K562 (cell line): ENCODE results near the gene PIGV. TPM values are rescaled to one million over a fixed set of nuclear protein-coding genes. Genes with fewer than 3 reads are reported as not detected.
A peak's percentile ranks its signal among the peaks of the same experiment; 100 is the strongest.

Source experiments
- ATAC-seq: fragments of 200-7000 bp; cut with Tn5 transposase; 3 replicates; pipeline ENCODE4 v1.9.1; 2020; ENCODE audit warnings: moderate library complexity
- BruUV-seq: library from RNA; stranded (reverse); fragments of 400-500 nt; replicated peaks from 2 replicates; lab custom pipeline; 2021; lab: Mats Ljungman, UMichigan
- CTCF ChIA-PET: fragments of 300-600 bp; formaldehyde crosslinking; extraction: SDS; loops from one replicate; lab custom pipeline; 2021; ENCODE audit warnings: low intra/inter-chr PET ratio; lab: Yijun Ruan, JAX
- POLR2A ChIA-PET: fragments of 300-600, 350-650 bp; sonication (Branson Sonifier 250); formaldehyde crosslinking; extraction: SDS; loops from one replicate; lab custom pipeline; 2021; ENCODE audit warnings: antibody characterized with exemption, inconsistent platforms; lab: Yijun Ruan, JAX
- DNase-seq, 4 experiments: peaks; one replicate each; pipeline versions ENCODE4 v3.0.0 to v3.0.0-alpha.2; 2011 to 2018; ENCODE audit warnings: low spot score in 3 of 4, mixed read lengths in 3 of 4; ENCODE audit errors: extremely low read depth in 1 of 4
- FAIRE-seq: peaks from 2 replicates; lab custom pipeline; 2011; peaks lifted over from hg19 to GRCh38; lab: Jason Lieb, UNC
- H2AFZ ChIP-seq: 2 replicates; pipeline ENCODE4 v1.6.0; 2011; ENCODE audit warnings: low read depth, low read length, control low read depth, inconsistent platforms
- H3K27ac ChIP-seq: fragments of 200-600 bp; 3 replicates; pipeline ENCODE4 v1.8.0; 2011; ENCODE audit warnings: low read depth, mild to moderate bottlenecking, control low read depth, inconsistent platforms, low read length, moderate library complexity, mixed read lengths; ENCODE audit errors: extremely low read depth
- H3K27me3 ChIP-seq, 2 experiments: fragments of 300-600 bp in 1 of 2; 2 replicates in 1 of 2; 3 replicates in 1 of 2; pipeline versions ENCODE4 v1.6.0 to v1.8.0; 2011; ENCODE audit warnings: inconsistent platforms in 2 of 2, low read length in 2 of 2, mild to moderate bottlenecking in 1 of 2, mixed read lengths in 1 of 2, moderate library complexity in 1 of 2; ENCODE audit not compliant: control insufficient read depth in 2 of 2, insufficient read depth in 2 of 2
- H3K36me3 ChIP-seq: fragments of 300-600 bp; 3 replicates; pipeline ENCODE4 v1.8.0; 2011; ENCODE audit warnings: mild to moderate bottlenecking, low read length, inconsistent platforms; ENCODE audit not compliant: control insufficient read depth, insufficient read depth
- H3K4me1 ChIP-seq, 2 experiments: fragments of 200-600 bp in 1 of 2; replicated peaks in 1 of 2; 2 replicates in 1 of 2; 3 replicates in 1 of 2; pipeline versions ENCODE4 v1.5.1 to v1.8.0; 2011; ENCODE audit warnings: inconsistent platforms in 2 of 2, low read length in 2 of 2, mild to moderate bottlenecking in 1 of 2, mixed read lengths in 1 of 2, moderate library complexity in 1 of 2; ENCODE audit not compliant: control insufficient read depth in 2 of 2, insufficient read depth in 2 of 2
- H3K4me2 ChIP-seq: 2 replicates; pipeline ENCODE4 v1.6.1; 2011; ENCODE audit warnings: low read length, control low read depth, inconsistent platforms, mixed read lengths; ENCODE audit not compliant: insufficient read depth
- H3K4me3 ChIP-seq: fragments of 200-600 bp; sonication (generic), shearing (Covaris generic); 2 replicates; pipeline ENCODE4 v1.5.1; 2016; ENCODE audit warnings: control low read depth, inconsistent platforms
- H3K79me2 ChIP-seq: fragments of 200-600 bp; 3 replicates; pipeline ENCODE4 v1.8.0; 2011; ENCODE audit warnings: low read length, inconsistent platforms; ENCODE audit not compliant: control insufficient read depth, insufficient read depth
- H3K9ac ChIP-seq, 2 experiments: 2 replicates each; pipeline versions ENCODE4 v1.6.0 to v1.6.1; 2011; ENCODE audit warnings: low read depth in 2 of 2, low read length in 2 of 2, control low read depth in 1 of 2, inconsistent platforms in 1 of 2, mild to moderate bottlenecking in 1 of 2, mixed read lengths in 1 of 2; ENCODE audit not compliant: insufficient read depth in 1 of 2
- H3K9me1 ChIP-seq: one replicate; pipeline ENCODE4 v1.6.0; 2011; ENCODE audit warnings: inconsistent platforms, mild to moderate bottlenecking, low read length, moderate library complexity; ENCODE audit not compliant: control insufficient read depth, insufficient read depth
- H3K9me3 ChIP-seq: replicated peaks from 2 replicates; pipeline ENCODE4 v1.5.1; 2011; ENCODE audit warnings: low read depth, low read length, inconsistent platforms; ENCODE audit not compliant: control insufficient read depth, insufficient read depth
- H4K20me1 ChIP-seq: replicated peaks from 2 replicates; pipeline ENCODE4 v1.6.1; 2011; ENCODE audit warnings: low read length, inconsistent platforms, mixed read lengths; ENCODE audit not compliant: control insufficient read depth, insufficient read depth
- ARHGAP35 ChIP-seq: fragments of 450-650 bp; IDR thresholded peaks from 2 replicates; pipeline ENCODE4 v1.6.1; 2018; ENCODE audit not compliant: partially characterized antibody
- EGR1 ChIP-seq: fragments of 450-650 bp; conservative IDR thresholded peaks from 2 replicates; pipeline ENCODE4 v1.6.1; 2017; ENCODE audit warnings: mild to moderate bottlenecking
- RBM22 ChIP-seq: fragments of 200-400 bp; formaldehyde crosslinking; IDR thresholded peaks from 2 replicates; pipeline ENCODE4 v1.6.1; 2018; ENCODE audit warnings: low read length, low read depth; ENCODE audit not compliant: poor library complexity, severe bottlenecking
- TFE3 ChIP-seq: fragments of 450-650 bp; formaldehyde crosslinking; IDR thresholded peaks from 2 replicates; pipeline ENCODE4 v1.4.0; 2020; ENCODE audit warnings: mild to moderate bottlenecking, mixed read lengths
- ZNF589 ChIP-seq: fragments of 200-800 bp; sonication (Bioruptor generic); IDR thresholded peaks from 2 replicates; pipeline ENCODE4 v1.6.1; 2016; ENCODE audit warnings: low read depth, missing genetic modification characterization, missing compliant biosample characterization
- WGBS: fragments of 100-300 bp; shearing (Covaris generic); methylation state at CpG from one replicate; pipeline ENCODE4 v1.1.6; 2016; ENCODE audit warnings: low coverage, mixed read lengths; ENCODE audit not compliant: insufficient coverage; ENCODE audit errors: missing lambda C conversion rate; 5-methylcytosine and 5-hydroxymethylcytosine counted together
- in situ Hi-C: fragments of 300-500 bp; cut with MboI; formaldehyde crosslinking; loops from 4 replicates; pipeline ENCODE4 v1.15.0; 2018; ENCODE audit warnings: inconsistent platforms, mixed read lengths
- intact Hi-C: fragments of 100-400 bp; cut with micrococcal nuclease; formaldehyde crosslinking; loops from 2 replicates; pipeline ENCODE4 v1.14.2; 2022
- polyA plus RNA-seq, 8 experiments: library from polyadenylated mRNA; depleted of rRNA in 4 of 8; stranded (reverse) in 5 of 8; unstranded in 3 of 8; fragments of >200 nt; fragmentation: Nextera tagmentation in 2 of 8; fragmentation: Illumina TruSeq in 1 of 8; extraction: Ambion mirVana in 2 of 8; extraction: Trizol in 1 of 8; gene quantifications; 2 replicates each; pipeline versions ENCODE4 v1.2.1 to v1.2.3, GENCODE V29; 2011 to 2014; ENCODE audit warnings: inconsistent platforms in 1 of 8, missing spikeins in 1 of 8
- total RNA-seq, 7 experiments: library from RNA; depleted of rRNA in 6 of 7; stranded (reverse); fragments of >200 nt in 6 of 7; fragmentation: Illumina TruSeq in 2 of 7; extraction: Trizol in 2 of 7; gene quantifications; 2 replicates each; pipeline versions ENCODE4 v1.2.1 to v1.2.3, GENCODE V29; 2011 to 2021; ENCODE audit warnings: low replicate concordance in 1 of 7

Gene PIGV
- total and polyA plus RNA-seq, 9 of the 15 experiments (the other 6 are each of a cell fraction or from before 2014, with no cell fraction given) = 8.4 to 21.8 (median 11.7) TPM

GRCh38 chr1:26767714-26768113, 20.0 kb upstream of the PIGV start:
- Histone ChIP-seq H3K36me3 (peaks cover 98% of the 10 kb centered on the region), H3K4me2 (no peak overlapping the region), H3K79me2 (peaks cover 39% of the 10 kb centered on the region), H2AFZ (no peak overlapping the region), H3K4me1 (peaks cover 18 to 22% of the 10 kb centered on the region in 2 experiments; a peak in 4 of 5 replicates), H3K9me3 (no peaks in the 10 kb centered on the region), H4K20me1 (peaks cover 6% of the 10 kb centered on the region; the same call in 1 of the 2 replicates), H3K27me3 (no peaks in the 10 kb centered on the region), H3K9me1 (no peaks in the 10 kb centered on the region), H3K9ac (no peak overlapping the region), H3K4me3 (no peak overlapping the region), H3K27ac (no peak overlapping the region)
- no TSS peak for BruUV-seq
- ChIA-PET CTCF (no interaction called here), POLR2A (interaction anchor here (2.4 to 9.7 kb wide), 2 partner anchors 8 to 13 kb away, joined by 6 to 99 read pairs; no protein-coding TSS in a partner anchor)
- in situ Hi-C loops = no loop called here
- intact Hi-C loops = no loop called here
- TF ChIP-seq ZNF589 (CRISPR knock-in tag) (no peak), EGR1 (peak; percentile 52), RBM22 (peak; percentile 42), TFE3 (CRISPR knock-in tag) (no peak), ARHGAP35 (no peak)
- WGBS = 93% methylated on average over 4 of the region's 4 CpGs
- ATAC-seq (no peak), DNase-seq (no peak), FAIRE-seq (no peak)
